GM18502 (cell line): ENCODE results near the gene UBP1.
"Not testable (repeated sequence)": the region's sequence is repeated elsewhere in the genome, so short reads cannot be mapped to it uniquely, and the experiment has no call there.

Source experiments
- ATAC-seq: cut with Tn5 transposase; IDR thresholded peaks from one replicate; pipeline ENCODE4 v1.9.1; 2021; ENCODE audit warnings: mild to moderate bottlenecking; ENCODE audit not compliant: unreplicated experiment, poor library complexity

Gene UBP1, protein sequence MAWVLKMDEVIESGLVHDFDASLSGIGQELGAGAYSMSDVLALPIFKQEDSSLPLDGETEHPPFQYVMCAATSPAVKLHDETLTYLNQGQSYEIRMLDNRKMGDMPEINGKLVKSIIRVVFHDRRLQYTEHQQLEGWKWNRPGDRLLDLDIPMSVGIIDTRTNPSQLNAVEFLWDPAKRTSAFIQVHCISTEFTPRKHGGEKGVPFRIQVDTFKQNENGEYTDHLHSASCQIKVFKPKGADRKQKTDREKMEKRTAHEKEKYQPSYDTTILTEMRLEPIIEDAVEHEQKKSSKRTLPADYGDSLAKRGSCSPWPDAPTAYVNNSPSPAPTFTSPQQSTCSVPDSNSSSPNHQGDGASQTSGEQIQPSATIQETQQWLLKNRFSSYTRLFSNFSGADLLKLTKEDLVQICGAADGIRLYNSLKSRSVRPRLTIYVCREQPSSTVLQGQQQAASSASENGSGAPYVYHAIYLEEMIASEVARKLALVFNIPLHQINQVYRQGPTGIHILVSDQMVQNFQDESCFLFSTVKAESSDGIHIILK

DNA sequence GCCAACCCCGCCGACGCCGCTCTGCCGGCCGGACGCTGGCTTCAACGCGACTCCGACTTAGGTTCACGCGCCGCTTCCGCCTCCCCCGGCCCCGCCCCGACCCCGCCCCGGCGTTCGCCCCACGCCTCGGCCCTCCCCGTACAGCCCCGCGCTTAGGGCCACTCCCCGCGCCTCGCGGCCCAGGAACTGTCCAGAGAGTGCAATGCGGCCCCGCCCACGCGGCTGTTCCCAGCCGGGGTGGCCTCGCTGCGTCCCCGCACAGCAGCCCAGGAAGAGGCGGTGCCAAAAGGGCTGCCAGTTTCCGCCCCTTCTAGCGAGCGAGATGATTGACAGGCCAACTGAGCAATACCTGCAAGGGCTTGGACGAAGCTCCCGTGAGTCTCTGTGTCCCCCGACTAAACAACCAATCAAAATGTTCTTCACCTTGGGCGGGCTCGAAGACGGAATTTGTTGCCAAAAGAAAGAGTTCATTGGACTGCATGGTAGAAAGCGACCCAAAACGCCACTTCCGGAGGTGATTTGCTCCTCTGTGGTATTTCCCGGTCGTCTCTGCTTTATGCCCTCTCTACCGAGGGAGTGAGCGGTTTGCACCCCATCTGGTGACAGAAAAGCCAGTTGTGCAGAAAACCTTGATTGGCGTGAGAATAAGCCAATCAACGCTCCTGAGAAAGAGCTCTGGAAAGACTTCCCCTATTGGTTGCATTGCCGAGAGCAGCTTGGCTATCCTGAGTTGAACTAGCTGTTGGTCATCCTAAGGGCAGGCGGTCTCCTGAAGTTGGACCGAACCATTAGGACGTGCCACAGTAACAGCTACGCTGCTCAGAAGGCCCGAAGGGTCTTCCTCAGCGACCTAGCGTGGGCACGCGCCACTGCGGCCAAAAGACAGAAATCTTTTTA lies at the start of gene UBP1:
UBP1 (minus strand) TSS at position 78 of the 897 bp plus-strand sequence. CDS start 557 bp downstream, outside the sequence.
- peak; percentile 89 for ATAC-seq

DNA sequence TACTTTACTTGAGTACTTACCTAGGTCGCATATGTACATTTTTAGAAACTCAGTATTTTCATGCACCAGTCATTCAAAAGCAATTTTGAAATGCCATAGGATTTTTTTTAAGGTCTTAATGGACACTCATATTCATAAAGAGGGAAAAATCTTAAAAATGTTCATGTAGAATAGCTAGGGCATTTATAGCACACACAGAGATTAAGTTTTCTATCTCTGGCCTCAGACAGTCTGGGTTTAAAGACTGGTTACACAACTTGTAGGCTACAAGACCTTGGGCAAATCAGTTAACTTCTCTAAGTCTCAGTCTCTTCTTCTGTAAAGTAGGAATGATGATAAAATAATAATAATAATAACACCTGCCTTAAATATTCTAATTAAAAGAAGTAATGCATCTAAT lies 48.5 kb upstream of the UBP1 start:
- ATAC-seq = no peak

DNA sequence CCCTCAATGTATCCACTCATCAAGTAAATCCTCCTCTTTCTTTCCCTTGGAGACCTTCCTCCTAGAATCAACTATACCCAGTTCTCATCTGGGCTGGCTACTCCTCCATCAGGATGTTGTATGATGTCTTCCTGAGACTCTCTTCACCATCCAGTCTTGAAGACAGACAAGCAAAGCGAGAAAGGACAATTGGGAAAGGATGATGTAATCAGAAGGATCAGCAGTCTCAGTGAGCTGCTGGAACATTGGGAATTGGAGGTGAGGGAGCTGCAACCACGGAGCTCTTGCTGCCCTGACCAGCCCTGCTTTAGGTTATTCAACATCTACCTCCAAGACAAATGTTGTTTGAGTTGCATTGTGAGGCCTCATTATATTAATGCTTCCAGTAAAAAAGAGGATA lies 48.0 kb upstream of the UBP1 start:
- ATAC-seq = no peak

DNA sequence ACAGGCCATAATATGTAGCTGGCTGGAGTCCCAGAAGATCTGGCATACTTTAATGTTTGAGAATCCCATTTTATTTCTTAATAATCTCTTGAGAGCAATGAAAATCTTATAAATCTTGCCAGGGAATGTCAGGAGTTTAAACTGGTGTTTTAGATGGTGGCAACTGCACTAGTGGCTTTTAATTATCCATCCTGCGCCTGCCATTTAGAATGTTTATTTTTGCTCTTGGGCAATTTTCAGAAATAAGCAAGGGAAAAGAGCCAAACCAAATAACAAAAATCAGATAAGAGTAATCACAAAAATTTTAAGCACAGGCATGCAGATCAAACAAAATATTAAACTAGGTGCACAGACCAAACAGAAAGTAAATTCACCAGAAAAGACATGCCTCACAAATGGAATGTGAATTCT lies 41.9 kb upstream of the UBP1 start:
- no peak for ATAC-seq

DNA sequence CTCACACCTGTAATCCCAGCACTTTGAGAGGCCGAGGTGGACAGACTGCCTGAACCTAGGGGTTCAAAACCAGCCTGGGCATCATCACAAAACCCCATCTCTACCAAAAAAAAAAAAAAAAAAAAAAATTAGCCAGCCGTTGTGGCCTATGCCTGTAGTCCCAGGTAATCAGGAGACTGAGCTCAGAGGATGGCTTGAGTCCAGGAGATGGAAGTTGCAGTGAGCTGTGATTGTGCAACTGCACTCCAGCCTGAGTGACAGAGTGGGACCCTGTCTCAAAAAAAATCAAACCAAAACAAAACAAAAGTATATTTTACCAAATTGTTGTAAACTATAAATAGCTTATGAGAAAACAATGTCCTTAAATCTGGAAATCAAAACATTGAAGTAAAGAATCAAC lies 34.7 kb upstream of the UBP1 start:
- ATAC-seq = no peak

DNA sequence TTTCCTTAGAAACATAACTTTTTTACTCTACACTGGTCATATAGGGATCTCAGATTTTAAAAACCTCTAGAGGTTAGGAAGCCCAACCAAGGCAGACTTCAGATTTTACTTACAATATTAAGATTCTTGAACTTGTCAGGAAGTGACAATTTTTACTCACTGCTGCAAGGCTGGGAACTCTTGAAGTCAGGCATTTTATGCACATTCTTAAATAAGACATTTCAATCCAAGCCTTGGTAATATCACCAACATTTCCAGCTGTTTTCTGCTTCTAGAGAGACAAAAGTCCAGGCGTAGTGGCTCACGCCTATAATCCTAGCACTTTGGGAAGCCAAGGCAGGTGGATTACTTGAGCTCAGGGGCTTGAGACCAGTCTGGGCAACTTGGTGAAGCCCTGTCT lies 33.6 kb upstream of the UBP1 start:
- ATAC-seq = no peak

DNA sequence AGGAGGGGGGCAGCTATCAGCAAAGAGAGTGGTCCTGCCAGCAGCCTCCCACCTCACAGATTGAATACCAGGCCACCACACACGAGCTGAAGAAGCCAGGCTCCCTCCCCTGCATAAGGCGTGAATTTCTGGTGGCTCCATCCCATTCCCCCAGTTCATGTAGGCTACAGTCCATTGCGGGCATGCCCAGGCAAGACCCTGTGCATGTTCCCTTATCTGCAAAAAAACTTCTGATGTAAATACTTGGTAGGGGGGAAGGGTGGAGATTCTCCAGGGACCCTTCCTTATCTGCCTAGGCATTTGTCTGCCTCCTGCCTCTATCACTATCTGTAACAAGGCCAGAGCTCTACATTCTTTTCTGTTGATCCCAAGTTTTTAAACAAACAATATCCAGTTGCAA lies 27.6 kb upstream of the UBP1 start:
- ATAC-seq = no peak

DNA sequence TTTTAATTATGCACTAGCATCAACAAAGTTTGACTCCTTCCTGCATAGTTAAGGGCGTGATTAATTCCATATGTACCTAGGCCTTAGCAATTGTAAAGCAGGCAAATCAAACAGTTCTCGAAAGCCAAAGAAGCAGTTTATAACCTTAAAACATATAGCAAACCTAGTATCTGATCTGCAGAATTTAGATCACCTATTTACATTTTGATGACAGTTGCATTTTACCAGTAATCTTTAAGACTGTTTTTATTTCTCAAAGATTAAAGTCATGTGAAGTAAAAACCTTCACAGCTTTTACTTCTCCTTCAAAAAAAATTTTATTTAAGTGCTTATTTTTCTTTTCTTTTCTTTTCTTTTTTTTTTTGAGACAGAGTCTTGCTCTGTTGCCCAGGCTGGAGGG lies 20.9 kb upstream of the UBP1 start:
- ATAC-seq = no peak

DNA sequence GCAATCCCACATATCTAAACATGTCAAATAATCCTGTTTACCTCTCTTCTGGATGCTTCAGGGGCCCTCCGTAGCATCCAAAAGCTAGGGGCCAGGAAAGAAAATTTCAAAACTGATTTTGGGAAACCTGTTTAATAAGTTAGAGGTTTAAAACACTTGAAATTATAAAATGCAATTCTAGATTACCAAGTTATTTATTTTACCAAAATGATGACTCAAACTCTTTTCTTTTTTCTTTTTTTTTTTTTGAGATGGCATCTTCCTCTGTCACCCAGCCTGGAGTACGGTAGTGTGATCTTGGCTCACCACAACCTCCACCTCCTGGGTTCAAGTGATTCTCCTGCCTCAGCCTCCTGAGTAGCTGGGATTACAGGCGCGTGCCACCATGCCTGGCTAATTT lies 19.4 kb upstream of the UBP1 start:
- ATAC-seq = not testable (repeated sequence)

DNA sequence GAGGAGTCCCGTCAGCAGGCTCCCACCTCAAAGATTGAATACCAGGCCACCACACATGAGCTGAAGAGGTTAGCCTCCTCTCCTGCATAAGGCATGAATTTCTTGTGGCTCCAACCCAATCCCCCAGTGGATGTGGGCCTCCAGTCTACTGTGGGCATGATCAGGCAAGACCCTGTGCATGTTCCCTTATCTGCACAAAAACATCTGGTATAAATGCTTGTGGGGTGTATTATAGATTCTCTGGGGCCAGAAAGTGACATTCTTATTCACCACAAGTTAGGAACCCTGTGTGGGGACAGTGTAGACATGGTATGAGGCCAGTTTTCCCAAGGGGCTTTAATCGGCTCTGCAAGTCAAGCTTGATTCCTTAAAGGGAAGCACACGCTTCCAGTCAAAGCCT lies 18.2 kb upstream of the UBP1 start:
- ATAC-seq = no peak

DNA sequence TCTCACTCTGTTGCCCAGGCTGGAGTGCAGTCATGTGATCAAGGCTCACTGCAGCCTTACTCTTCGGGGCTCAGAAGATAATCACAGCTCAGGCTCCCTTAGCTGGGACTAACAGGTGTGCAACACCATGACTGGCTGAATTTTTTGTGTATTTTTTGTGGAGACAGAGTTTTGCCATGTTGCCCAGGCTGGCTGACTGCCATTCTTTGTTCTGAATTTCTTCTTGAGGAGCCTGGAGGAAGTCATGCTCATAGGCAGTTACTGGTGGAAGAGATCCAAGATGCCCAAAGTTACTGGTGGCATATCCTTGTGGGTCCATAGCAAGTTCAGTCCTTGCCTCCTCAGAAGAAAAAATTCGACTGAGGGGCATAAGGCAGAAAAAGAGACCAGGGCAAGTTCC lies 16.6 kb upstream of the UBP1 start:
- ATAC-seq = no peak

DNA sequence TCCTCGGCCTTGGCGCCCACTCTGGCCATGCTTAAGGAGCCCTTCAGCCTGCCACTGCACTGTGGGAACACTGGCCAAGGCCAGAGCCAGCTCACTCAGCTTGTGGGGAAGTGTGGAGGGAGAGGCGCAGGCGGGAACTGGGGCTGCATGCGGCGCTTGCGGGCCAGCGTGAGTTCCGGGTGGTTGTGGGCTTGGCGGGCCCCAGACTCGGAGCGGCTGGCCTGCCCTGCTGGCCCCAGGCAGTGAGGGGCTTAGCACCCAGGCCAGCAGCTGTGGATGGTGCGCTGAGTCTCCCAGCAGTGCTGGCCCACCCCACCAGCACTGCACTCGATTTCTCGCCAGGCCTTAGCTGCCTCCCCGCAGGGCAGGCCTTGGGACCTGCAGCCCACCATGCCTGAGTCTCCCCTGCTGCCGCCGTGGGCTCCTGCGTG lies 13.1 kb upstream of the UBP1 start:
- no peak for ATAC-seq

DNA sequence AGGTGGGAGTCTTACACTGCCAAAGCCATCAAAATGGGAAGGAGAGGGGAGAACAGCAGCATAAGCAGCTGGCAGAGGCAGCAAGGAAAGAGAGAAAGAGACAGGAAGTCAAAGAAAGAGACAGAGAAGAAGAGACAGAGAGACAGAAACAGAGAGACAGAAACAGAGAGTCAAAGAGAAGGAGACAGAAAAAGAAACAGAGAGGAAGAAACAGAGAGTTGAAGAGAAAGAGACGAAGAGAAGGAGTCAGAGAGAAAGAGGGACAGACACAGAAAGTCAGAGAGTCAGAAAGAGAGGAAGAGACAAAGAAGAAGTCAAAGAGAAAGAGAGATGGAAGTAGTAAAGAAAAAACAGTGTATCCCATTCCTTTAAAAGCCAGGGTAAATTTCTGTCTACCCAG lies 11.8 kb upstream of the UBP1 start:
- ATAC-seq = not testable (repeated sequence)

DNA sequence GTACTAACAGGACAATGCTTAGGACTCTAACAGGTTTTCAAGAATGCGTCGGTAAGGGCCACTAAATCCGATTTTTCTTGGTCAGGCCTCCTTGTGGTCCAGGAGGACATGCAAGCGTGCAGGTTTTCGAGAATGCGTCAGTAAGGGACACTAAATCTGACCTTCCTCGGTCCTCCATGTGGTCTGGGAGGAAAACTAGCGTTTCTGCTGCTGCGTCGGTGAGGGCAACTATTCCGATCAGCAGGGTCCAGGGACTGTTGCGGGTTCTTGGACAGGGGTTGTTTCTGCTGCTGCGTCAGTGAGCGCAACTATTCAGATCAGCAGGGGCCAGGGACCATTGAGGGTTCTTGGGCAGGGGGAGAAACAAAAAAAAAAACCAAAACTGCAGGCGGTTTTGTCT lies 7.8 kb upstream of the UBP1 start:
- no peak for ATAC-seq

DNA sequence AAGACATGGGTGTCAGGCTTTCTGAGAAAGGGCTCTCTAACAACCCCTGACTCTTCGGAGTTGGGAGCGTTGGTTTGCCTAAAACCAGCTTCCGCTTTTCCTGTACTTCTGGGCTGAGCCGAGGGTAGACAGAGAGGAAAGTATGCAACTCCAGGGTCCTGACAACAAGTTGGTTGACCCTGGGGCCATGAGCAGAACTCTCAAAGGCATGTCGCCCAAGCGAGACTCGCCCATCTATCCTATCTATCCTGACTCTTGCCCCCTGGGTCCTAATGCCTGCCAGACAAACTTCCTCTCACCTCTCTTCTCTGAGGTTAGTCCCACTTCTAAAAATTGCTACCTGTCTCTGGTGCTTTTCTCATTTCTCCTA lies 7.0 kb upstream of the UBP1 start:
- not testable (repeated sequence) for ATAC-seq

DNA sequence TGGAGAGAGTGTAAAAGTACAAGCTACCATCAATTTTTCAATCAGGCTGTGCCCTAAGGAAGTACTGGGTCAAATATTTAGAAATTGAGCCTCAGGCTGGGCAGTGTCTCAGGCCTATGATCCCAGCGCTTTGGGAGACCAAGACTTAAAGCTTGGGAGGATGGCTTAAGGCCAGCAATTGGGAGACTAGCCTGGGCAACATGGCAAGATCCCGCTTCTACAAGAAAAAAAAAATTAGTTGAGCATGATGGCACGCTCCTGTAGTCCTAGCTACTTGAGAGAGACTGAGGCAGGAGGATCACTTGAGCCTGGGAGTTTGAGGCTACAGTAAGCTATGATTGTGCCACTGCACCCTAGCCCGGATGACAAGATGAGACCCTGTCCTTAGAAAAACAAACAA lies 2.0 kb upstream of the UBP1 start:
- ATAC-seq = no peak

DNA sequence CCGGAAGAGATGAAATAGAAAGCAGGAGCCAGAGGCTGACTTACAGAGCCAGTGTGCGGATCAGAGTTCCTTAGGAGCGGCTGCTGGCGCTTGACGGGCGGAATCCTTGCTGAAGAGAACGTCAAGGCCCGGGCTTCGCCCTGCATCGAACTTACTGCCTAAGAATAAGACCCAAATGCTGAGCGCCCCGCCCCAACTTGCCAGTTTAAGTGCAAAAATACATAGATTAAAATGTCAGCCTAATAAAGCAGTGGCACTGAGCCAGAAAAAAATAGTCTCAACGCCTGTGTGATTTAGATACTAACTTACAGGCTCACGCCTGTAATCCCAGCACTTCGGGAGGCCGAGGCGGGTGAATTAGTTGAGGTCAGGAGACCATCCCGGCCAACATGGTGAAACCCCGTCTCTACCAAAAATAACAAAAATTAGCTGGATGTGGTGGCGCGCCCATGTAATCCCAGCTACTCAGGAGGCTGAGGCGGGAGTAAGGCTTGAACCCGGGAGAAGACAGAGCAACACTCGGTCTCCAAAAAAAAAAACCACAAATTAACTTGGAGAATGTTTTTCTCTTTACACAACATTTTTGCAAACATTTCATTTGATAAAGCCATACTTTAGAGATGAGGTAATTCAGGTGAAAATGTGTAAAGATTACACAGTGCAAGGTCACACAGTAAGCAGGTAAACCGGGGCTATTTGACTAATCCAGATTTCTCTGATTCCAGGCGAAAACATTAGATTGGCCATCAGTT lies 1.2 kb upstream of the UBP1 start:
- ATAC-seq = peak; percentile 5

DNA sequence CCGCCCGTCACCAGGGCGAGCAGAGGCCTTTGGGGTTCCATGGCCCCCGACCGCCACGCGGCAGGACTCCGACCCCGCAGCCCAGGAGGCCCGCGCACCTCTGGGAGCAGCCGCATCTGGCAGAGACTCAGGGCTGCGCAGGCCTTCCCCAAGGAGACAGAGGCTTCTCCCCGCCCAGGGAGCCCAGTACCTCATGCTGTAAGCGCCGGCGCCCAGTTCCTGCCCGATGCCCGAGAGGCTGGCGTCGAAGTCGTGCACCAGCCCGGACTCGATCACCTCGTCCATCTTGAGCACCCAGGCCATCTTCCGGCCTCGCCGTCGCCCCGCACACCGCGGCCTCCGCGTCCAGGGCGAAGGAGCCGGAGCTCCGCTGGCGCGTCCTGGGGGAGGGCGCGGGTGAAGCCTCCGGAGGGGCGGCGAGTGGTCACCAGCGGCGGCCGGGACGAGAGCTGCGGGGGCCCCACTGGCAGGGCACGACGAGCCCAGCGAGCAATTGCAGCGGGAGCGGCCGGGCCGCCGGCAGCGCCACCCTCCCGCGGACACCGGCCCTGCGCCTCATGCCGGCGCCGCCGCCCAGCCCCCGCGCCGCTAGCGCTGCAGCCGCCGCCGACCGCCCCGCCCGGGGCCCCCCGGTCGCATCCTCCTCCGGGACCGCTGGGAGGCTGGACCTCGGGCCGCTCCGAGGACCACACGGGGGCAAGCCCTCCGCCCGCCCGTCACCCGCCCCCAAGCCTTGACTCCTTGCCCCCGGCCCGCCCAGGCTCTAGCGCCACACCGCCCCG lies 468 bp downstream of the UBP1 start:
- peak; percentile 22 for ATAC-seq

DNA sequence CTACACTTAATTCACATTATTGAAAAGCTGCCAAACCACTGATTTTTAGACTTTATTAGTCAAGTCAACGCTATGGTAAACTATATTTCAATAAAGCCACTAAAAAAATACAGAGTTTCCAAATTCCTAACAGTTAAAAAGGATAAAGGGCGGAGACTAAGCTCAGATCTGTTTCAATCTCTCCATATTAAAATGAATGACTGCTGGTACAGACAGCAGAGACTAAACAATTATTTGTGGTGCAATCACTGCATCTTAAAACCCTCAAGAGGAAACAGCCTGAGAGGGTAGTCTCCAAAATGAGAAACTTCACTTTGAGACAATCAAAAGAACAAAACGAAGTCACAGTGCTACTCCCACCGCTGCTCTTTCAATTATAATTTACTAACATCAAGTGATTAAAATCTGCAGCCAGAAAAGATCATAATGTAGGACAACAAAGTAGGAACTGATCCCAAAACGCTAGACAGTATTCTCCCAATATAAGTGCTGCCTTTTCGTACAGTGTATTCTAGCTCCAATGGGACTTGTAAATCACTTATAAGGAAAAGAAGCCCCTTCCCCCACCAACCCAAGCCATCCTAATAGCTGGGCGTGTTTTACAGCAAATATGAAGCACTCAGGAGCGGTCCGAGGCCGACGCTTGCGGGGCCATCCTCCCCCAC lies 1.2 kb downstream of the UBP1 start:
- ATAC-seq = no peak
